GM19043 (cell line): ENCODE data around the gene WDR49.

Experiments used
- ATAC-seq: cut with Tn5 transposase; IDR thresholded peaks from one replicate; pipeline ENCODE4 v1.9.1; 2021; ENCODE audit warnings: low read depth; ENCODE audit not compliant: unreplicated experiment

Gene WDR49

DNA sequence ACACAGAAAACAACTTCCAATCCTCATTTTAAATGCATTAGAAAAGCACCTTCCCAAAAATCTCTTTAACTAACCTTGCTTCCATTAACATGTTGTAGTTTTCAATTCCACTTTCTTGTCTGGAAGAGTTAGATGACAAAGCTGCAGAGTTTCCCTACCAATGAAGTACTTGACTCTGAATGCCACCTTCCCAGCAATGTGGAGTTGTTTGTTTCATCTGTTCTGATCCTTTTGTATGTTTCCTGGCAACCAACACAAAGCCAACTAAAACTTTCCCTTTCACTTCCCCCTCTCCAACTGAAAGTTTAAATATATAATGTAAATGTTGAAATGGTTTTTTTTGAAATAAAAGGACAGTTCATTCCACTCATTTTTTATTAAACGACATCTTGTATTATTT, at the start of gene WDR49:
WDR49 (minus strand) TSS at position 183 of the 400 bp plus-strand sequence. CDS start 517 bp downstream, outside the sequence.
- peak; percentile 54 for ATAC-seq

GRCh38 chr3:167700926-167701325, 47.2 kb upstream of the WDR49 start:
- ATAC-seq = no peak

GRCh38 chr3:167700046-167700445, 46.3 kb upstream of the WDR49 start:
- ATAC-seq = no peak

DNA sequence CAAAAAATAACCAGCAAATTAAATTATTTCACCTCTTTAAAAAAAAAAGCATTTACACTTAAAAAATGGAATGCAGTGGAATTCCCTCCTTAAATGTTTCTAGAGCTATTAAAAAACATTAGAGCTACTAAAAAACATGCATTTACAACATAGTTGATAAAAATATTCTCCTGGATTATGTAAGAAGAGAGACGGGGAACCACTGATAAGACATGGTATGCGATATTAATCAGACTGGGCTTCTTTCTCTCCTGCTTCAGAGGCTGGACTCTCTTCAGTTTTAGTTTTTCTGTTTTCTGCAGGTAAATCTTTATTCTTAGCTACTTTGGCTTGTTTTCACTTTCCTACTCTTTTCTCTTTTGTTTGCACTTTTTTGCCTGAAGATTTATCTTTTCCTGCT, 40.4 kb upstream of the WDR49 start:
- ATAC-seq = no peak

DNA sequence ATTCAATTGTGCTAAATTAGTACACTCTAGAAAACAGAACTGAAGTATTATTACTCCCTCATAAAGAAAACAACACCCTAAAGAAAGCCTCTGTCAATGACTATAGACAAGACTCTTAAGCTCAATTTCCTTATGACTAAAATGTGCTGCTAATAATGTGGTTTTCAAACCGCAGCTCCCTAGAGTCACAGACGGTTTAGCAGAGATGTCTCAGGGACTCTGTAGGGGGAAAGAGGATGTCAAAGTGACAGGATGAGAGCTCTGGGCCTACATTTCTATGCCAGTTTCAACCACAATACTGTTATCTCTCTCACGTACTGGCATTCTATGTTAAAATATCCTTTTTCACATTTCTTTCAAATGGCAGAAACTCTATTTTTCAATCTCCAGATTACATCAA, 37.6 kb upstream of the WDR49 start:
- peak; percentile 100 for ATAC-seq

DNA sequence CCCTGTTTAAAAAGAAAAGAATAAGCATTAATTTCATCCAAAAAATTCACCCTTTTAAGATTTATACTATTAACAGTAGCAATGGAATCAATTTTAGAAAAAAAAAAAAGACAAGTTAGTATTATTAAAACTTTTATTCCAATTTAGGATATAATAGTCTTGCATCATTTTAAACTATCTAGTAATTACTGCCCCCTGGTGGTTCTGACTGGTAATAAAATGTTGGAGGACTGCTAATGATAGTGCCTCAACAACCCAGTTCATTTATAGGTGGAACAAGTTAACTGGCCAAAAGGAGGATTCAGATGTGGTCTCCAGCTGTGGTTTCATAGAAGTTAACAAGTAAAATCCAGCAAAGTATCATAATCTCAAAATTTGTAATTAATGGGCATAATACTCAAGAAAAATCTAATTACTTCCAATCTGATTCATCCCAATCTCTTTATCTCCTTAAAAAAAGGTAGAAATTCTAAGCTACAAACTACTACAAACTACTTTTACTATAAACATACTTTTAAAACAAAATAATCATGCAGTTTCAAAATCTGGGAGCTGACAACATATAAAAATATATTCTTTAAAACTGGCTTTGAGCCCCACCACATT, 30.7 kb upstream of the WDR49 start:
- peak; percentile 79 for ATAC-seq

DNA sequence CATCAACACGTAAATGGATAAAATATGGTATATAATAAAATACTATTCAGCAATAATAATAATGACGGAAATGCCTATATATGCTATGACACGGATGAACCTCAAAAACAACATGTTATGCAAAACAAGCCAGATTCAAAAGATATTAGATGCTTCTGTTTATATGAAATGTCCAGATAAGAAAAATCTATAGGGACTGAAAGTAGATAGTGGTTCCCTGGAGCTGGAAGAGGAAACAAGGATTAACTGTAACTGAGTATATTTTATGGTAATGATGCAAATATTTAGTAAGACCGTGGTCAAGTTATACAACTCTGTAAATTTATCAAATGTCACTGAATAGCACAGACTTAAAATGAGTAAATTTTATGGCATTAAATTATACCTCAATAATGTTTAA, 25.8 kb upstream of the WDR49 start:
- ATAC-seq = no peak

DNA sequence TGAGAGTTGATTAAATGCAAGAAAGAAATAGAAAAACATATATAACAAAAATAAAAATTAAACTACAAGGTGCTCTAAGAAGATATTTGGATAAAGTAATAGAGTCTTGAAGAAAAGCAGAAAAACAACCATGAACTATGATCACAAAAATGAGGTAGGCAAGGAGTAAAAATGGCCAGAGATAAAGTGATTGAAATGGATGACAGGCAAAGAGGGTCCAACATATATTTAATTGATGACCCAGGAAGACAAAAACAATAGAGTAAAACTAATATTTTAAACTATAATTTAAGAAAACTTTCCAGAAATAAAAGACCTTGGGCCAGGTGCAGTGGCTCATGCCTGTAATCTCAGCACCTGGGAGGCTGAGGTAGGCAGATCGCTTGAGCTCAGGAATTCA, 22.1 kb upstream of the WDR49 start:
- no peak for ATAC-seq

DNA sequence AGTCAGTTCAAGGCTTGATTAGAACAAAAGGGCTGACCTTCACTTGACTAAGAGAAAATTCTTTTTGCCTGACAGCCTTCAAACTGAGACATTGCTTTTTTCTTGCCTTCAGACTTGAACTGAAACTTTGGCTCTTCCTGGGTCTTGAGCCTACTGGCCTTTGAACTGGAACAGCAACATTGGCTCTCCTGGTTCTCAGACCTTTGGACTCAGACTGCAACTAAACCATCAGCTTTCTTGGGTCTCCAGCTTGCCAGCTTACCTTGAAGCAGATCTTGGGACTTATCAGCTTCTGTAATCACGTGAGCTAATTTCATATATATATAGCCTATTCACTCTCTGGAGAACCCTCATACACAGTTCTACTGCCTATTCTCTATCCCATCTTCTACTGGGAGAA, 19.5 kb upstream of the WDR49 start:
- no peak for ATAC-seq

DNA sequence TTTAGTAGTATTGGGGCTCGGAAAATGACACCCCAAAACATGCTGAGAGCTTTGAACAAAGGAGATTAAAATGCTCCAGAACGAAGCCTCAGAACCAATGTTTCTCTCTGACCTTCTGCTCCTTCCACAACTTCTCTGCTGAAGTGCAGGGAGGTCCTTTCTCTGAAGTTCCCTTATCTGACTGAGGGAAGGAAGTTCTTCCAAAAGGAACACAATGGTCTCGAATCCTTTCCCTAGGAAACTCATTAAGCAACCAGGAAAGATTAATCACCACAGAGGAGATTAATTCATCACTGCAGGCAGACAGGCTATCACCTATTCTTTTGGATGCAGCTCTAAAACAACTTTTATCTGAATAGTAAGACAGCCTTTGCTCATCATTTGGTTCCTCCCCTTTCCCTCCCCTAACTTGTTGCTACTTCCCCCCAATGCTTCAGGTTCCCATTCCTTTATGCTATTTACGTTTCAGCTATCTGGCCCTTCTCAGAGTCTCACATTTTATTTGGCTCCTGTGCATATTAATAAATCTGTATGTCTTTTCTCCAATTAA, 18.2 kb upstream of the WDR49 start:
- no peak for ATAC-seq

- ATAC-seq = no peak
Observed at GRCh38 chr3:167669699-167670098, 16.0 kb upstream of the WDR49 start.

GRCh38 chr3:167668651-167669050, 14.9 kb upstream of the WDR49 start:
- no peak for ATAC-seq

DNA sequence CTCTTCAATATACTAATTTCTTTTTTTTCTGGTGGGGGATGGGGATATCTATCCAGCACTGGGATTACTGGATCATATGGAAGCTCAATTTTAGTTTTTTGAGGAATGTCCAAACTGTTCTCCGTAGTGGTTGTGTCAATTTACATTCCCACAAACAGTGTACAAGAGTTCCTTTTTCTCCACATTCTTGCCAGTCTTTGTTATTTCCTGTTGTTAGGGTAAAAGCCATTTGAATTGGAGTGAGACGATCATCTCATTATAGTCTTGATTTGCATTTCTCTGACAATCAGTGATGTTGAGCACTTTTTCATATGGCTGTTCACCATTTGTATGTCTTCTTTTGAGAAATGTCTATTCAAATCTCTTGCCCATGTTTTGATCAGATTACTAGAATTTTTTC, 12.8 kb upstream of the WDR49 start:
- no peak for ATAC-seq

- no peak for ATAC-seq
Observed at GRCh38 chr3:167662919-167663400, 9.2 kb upstream of the WDR49 start.

GRCh38 chr3:167657684-167658225, 4.0 kb upstream of the WDR49 start:
- no peak for ATAC-seq

- no peak for ATAC-seq
Observed at GRCh38 chr3:167656821-167657220, 3.1 kb upstream of the WDR49 start.

DNA sequence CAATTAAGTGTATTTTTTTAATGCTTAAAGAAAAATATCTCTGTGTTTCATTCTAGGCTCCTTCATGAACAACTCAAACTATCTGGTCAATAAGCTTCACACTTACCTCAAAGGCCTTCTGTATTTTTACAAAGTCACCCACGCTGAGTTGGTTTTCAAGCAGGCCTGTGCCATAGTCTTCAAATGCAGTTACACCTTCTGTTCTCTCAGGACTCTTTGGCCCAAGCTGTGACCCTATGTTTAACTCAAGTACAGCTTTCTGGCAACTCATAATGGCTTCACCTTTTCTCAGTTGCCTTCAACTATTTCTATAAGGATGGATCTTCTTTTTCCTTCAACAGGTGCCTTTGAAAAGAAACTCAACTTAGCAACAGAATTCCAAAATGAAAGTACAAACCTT, 587 bp downstream of the WDR49 start:
- no peak for ATAC-seq

GRCh38 chr3:167651826-167652225, 1.9 kb downstream of the WDR49 start:
- ATAC-seq = no peak

- ATAC-seq = no peak
Observed at GRCh38 chr3:167650459-167650858, 3.3 kb downstream of the WDR49 start.

DNA sequence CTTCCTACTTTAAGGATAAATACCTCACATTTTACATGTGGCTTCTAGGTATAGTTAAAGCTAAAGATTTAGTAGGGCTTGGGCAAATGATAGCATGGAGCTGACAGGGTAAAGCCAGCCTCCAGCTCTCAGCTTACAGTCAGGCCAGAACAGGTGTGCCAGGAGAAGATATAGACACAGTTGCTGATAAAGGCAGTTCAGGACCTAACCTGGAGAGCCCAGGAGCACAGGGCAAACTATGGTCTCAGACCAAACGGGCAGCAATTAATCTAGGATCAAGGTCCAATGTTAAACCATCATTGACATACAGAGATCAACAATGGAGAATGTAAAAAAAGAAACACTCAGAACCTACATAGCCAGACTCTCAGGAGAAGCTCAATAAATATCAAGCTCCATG, 4.0 kb downstream of the WDR49 start:
- ATAC-seq = no peak

- no peak for ATAC-seq
Observed at GRCh38 chr3:167644611-167645010, 9.1 kb downstream of the WDR49 start.

- no peak for ATAC-seq
Observed at GRCh38 chr3:167631471-167631870, 22.3 kb downstream of the WDR49 start.
